NCI-H526 treated with DMSO at 0.1 percent for 48 hours (cell line): ENCODE measurements around the gene NOP14.
"Not testable (repeated sequence)": the region's sequence is repeated elsewhere in the genome, so short reads cannot be mapped to it uniquely, and the experiment has no call there.

Source experiments
- DNase-seq: peaks from one replicate; lab custom pipeline; 2025; lab: John Stamatoyannopoulos, UW

NOP14 gene

GRCh38 chr4:2961811-2962441 is 1.3 kb downstream of the NOP14 start:
- DNase-seq = peak; percentile 53

DNA sequence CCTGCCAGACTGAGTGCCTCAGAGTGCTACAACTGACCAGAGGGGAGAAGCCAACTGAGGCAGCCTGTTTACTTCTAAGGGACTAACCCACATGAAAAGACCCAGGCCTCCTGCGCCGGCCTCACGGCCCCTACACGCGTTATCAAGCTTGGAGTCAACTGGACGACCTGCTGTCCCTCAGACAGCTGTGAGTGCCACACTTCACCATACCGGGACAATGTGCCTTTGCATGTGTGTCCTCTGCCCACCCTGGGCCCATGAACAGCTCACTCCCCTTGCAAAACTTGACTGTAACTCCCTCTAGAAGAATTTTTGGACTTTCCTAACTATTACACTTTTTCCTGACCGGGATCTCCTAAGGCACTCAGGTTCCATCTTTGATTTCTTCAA is 1.8 kb downstream of the NOP14 start:
- no peak for DNase-seq

DNA sequence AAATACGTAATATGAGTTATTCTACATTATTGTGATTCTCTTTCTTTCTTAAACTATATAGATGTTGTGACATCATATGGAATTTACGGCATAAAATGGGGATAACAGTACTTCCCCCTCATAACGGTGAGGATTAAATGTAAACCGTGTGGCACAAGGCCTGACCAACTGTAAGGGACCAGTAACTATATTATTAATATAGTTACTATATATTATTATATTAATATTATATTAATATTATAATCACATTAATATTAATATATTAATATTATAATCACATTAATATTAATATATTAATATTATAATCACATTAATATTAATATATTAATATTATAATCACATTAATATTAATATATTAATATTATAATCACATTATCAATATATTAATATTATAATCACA is 2.8 kb downstream of the NOP14 start:
- DNase-seq = not testable (repeated sequence)

DNA sequence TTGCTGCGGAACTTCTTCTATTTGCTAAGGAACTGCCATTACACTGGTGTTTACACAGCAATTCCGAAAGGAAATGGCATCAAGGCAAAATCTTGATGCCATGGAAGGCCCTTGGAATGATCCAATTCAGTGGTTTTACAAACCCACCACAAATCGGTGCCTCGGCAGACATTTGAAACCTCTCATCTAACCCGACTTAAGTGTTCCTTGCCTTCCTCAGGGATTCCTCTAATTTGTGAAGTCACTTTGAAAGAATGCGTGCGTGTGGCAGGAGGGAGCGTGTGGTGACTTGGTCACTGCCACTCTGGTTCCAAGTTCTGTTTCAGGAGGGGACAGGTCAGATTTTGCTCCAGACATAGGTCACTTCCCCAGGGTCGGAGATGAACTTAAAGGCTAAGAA is 4.8 kb downstream of the NOP14 start:
- no peak for DNase-seq

DNA sequence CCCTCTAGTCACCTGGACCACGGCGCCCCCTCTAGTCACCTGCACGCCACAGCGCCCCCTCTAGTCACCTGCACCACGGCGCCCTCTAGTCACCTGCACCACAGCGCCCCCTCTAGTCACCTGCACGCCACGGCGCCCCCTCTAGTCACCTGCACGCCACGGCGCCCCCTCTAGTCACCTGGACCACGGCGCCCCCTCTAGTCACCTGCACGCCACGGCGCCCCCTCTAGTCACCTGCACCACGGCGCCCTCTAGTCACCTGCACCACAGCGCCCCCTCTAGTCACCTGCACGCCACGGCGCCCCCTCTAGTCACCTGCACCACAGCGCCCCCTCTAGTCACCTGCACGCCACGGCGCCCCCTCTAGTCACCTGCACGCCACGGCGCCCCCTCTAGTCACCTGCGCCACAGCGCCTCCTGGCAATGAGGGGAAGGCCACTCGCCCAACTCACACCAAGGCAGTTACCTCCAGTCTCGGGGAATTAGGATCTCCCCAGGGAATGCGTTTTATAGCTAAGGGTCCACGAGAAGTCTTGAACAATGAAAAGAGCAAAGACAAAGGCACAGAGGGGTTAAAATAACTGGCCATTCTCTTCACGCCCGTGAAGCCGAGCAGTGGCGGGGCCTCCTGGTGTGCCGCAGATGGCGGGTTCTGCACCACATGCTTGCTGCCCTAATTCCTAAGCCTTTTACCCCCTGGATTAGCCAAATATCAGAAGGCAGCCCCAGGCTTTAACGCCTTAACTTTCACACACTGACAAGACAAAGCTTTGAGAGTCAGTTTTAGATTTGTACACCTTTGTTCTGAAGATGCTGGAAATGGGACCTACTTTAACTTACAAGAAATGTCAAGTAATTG is 7.8 kb downstream of the NOP14 start:
- DNase-seq = not testable (repeated sequence)

DNA sequence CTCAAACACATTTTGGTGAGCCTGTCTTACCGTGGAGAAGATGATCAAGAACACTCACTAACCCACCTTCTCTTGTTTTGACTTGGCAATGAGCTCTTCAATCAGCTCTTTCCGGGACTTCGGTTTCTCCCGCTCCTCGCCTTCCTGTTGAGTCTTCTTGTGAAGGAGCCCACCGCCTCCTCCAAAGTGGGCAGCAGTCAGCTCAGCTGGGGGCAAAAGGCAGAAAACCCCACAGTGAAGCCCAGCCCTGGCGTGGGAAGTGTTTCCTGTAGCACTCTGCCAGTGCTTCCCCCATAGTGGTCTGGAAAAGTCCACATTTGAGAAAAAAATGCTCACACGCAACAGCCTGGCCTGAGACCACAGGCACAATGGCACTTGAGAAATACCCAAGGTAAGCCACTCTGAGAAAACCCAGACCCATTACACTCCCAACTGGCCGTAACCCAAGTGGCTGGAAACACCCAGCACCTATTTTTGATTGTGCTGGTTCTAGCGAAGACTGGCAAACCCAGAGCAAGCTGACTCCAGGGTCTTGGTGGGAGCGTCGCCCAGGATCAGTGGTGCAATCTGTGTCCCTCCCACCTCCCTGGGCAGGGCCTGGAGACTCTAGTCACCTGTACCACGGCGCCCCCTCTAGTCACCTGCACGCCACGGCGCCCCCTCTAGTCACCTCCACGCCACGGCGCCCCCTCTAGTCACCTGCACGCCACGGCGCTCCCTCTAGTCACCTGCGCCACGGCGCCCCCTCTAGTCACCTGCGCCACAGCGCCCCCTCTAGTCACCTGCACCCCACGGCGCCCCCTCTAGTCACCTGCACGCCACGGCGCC is 8.6 kb downstream of the NOP14 start:
- DNase-seq = no peak

DNA sequence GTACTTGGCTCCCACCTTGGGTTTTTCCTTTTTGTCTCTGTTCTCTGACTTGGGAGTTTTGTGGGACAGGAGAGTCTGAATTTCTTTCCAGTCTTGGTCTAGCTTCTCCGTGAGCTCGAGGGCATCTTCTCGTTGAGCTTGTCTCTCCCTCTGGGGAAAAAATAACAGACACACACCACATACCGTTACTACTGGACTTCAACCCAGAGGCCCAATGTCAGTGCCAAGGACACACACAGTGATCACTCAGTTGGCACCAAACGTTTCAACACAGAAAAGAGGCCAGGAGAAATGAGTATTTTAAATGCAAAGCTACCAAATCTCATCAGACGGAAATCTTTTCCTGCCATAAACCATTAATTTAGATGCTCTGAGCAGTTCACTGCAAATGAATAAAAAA is 9.7 kb downstream of the NOP14 start:
- no peak for DNase-seq

GRCh38 chr4:2950221-2950989 is 12.8 kb downstream of the NOP14 start:
- no peak for DNase-seq

DNA sequence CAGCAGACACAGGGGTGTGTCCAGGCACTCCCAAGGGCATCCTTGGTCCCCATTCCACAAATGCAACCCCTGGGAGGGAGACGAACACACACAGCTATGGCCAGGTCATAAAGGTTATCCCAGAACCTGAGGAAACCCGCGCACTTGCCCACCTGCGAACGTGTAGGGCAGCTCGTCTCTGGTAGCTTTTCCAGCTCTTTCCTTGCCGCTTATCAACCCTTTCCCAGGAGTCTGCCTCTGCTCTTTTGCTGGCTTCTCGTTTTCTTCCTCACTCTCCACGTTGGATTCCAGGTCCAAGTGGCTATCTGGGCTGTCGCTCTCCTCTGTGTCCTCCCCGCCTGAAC is 13.5 kb downstream of the NOP14 start:
- DNase-seq = no peak

GRCh38 chr4:2948895-2949781 is 14.1 kb downstream of the NOP14 start:
- no peak for DNase-seq

GRCh38 chr4:2947926-2948325 is 15.3 kb downstream of the NOP14 start:
- DNase-seq = no peak

DNA sequence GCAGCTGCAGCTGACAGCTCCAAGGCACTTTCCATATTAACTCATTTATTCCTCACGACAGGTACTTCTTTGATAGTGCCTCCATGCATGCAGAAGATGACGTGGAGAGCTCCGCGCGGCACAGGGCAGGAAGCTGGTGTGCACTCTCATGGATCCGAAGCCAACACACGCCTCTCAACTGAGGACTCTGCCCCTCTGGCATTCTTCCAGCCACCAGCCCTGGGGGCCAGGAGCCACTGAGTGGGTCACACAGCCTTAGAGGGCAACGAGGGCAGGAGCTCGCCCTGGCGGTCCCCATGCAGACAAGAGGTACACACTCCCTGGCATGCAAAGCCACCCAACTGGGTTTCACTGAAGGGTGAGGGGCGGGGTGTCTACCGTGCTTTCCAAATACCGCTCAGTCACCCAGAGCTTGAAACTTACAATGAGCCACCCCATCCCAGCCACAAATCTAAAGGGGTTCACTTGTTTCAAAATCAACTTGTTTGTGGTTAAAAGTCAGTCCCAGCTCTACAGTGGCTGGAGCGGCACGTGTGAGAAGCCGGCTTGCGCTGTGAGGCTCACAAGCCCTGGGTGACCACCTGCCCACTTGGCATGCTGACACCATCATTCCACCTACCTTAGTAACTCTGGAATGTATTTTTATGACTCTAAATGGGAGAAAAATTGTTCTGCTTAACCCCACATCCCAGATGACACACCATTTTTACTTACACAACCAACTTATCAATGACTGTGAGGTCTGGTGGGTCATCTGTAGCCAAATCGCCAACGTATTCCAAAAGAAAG is 16.2 kb downstream of the NOP14 start:
- DNase-seq = no peak

DNA sequence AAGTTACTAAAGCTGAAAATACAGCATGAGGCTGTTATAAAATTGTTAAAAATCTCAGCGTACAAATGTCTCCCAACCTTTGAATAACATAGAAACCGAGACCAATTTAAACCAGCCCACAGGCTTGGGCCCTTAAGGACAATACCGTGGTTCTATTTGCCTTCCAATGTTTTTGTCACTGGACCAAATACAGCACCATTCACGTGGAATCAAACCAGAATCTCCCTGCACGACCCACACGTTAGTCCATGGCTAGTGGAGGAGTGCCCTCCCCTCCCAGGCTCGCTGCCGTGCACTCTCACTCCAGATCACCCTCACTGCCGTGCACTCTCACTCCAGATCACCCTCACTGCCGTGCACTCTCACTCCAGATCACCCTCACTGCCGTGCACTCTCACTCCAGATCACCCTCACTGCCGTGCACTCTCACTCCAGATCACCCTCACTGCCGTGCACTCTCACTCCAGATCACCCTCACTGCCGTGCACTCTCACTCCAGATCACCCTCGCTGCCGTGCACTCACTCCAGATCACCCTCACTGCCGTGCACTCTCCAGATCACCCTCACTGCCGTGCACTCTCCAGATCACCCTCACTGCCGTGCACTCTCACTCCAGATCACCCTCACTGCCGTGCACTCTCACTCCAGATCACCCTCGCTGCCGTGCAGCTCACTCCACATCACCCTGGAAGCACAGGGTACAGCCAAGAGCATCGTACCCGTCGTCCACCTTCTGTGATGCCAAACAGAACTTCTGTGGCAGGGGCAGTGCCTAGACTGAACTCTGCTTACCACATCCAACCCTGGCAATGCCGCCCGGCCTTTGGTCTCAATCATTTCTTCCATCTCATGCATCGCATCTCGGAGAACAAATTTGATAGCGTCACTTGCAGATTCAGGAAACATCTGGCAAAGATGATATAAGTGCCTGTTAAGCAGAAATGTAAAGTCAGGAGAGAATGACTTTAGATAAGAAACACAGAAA is 17.3 kb downstream of the NOP14 start:
- DNase-seq = not testable (repeated sequence)

GRCh38 chr4:2944586-2945526 is 18.4 kb downstream of the NOP14 start:
- no peak for DNase-seq

DNA sequence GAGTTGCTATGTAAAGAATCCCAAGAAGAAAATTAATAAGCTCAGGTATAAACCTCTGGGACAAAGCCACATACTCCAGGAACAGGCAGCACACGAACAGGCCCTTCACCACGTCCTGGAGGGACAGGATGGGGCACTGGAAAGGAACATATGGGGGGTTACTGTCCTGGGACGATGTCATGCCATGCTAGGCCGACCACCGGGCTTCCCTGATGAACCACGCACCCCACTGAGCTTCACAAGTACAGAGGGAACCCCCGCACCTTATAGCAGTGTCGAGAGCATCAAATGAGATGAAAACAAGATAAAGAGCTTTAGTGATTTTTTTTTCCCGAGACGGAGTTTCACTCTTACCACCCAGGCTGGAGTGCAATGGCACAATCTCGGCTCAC is 19.1 kb downstream of the NOP14 start:
- no peak for DNase-seq

- DNase-seq = no peak
Measured at GRCh38 chr4:2943364-2944090, 19.7 kb downstream of the NOP14 start.
